GM21447 (cell line): ENCODE measurements around the gene FAM151A.

Source experiments
- ATAC-seq: cut with Tn5 transposase; IDR thresholded peaks from one replicate; pipeline ENCODE4 v1.9.1; 2021; ENCODE audit not compliant: unreplicated experiment

Gene FAM151A

GRCh38 chr1:54581621-54582035 lies 41.7 kb downstream of the FAM151A start:
- ATAC-seq, result no peak

- ATAC-seq, result no peak
Observed at GRCh38 chr1:54580856-54581550, 42.3 kb downstream of the FAM151A start.

GRCh38 chr1:54579337-54579781 lies 44.0 kb downstream of the FAM151A start:
- ATAC-seq, result no peak

DNA sequence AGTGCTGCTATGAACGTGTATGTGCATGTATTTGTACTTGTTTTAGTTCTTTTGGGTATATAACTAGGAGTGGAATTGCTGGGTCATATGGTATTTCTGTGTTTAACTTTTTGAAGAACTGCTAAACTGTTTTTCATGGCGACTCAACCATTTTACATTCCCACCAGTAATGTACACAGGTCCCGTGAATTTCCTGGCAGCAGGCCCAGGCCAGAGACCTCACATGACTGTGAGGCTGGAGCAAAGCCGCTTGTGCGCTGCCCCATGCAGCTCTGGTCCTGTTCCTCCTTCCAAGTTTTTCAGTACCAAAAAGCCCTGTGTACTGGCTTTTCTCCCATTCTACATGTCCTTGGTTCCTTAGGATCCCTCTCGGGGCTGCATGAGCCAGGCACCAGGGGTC lies 45.7 kb downstream of the FAM151A start:
- ATAC-seq, result no peak

DNA sequence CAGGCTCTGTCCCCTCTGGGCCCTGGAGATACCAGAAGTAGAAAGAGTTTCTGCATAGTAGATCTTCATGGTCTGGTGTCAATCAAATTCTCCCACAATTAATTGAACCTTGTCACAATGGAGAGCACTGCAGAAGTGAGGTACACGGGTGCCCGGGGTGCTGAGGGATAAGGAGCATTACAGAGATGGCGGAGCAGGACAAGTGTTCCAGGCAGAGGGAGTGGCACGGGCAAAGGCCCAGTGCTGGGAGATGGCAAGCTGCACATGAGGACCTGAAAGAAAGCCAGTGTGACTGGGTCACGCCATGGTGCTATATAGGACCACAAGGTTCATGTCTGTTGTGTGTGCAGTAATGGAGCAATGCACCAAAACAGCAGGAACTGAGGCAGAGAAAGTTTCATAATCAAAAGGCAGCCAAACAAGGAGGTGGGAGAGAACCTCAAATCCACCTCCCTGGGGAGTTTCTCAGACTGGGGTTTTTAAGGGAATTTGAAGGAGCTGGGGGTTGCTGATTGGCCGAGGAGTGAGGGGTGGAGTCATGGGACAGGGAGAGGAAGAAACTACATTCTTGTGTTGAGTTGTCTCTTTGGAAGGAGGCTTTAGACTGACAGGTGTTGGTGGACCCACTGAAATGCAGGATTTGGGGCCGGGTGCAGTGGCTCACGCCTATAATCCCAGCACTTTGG lies 47.6 kb downstream of the FAM151A start:
- ATAC-seq, result no peak

GRCh38 chr1:54575161-54575560 lies 48.2 kb downstream of the FAM151A start:
- no peak for ATAC-seq

DNA sequence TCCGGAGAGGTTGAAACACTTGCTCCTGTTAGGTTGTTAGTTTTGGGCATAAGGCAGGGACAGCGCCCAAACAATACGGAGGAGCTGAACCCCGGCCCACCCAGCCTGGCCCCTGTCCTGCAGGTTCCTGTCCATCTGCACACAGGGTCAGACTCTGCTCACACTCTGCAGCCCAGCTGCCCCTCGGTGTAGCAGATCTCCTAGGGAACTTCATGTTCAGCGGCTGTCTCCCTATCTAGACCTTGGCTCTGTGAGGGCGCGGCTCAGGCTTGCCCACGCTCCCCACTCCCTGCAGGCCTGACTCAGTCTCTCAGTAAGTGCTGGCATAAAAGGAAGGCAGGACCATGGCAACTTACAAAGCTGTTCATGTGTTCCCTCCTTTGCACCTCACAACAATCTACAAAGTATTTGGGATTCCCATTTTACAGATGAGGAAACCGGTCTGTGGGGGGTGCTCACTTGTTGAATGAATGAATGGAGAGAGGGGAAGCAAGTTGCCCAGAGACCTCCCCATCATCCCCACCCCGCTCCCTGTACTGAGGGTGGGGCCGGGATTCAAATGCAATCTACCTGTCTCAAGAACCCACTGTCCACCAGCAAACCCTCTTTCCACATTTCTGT lies 49.1 kb downstream of the FAM151A start:
- ATAC-seq, result no peak

DNA sequence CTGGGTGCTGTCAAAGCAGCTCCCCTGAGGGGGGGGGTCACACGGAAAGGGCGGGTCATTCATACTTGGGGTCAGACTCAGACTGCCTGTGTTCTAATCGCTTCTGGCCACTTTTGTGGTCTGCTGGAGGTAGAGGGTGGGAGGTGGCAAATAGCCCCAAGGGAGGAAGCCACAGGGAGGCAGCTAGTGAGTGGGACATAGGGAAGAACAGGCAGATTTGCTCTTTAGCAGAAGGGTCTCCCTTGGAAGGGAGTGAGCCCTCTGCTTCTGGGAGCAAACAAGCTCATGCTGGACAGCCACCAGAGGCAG lies 50.8 kb downstream of the FAM151A start:
- no peak for ATAC-seq

- no peak for ATAC-seq
Observed at GRCh38 chr1:54571803-54572541, 51.4 kb downstream of the FAM151A start.

DNA sequence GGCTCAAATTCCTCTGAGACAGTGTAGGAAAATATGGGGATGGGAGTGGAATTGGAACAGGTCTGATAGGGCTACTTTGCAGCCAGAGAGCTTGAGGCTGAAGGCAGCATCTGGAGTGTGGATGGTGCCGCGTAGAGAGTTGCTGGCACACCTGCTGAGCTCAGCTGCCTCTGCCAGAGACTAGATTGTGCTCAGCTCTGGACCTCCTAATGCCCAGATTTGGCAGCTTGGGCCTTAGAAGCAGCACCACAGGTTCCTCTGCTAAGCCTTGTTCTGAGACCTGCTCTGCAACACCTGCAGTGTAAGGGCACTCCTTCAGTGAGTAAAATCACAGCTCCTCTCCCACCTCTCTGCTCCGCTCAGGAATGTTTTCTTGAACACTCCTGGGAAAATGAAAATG lies 52.0 kb downstream of the FAM151A start:
- no peak for ATAC-seq

- no peak for ATAC-seq
Observed at GRCh38 chr1:54570161-54570560, 53.2 kb downstream of the FAM151A start.

GRCh38 chr1:54569339-54569738 lies 54.0 kb downstream of the FAM151A start:
- ATAC-seq, result no peak

- ATAC-seq, result no peak
Observed at GRCh38 chr1:54567961-54568360, 55.4 kb downstream of the FAM151A start.

DNA sequence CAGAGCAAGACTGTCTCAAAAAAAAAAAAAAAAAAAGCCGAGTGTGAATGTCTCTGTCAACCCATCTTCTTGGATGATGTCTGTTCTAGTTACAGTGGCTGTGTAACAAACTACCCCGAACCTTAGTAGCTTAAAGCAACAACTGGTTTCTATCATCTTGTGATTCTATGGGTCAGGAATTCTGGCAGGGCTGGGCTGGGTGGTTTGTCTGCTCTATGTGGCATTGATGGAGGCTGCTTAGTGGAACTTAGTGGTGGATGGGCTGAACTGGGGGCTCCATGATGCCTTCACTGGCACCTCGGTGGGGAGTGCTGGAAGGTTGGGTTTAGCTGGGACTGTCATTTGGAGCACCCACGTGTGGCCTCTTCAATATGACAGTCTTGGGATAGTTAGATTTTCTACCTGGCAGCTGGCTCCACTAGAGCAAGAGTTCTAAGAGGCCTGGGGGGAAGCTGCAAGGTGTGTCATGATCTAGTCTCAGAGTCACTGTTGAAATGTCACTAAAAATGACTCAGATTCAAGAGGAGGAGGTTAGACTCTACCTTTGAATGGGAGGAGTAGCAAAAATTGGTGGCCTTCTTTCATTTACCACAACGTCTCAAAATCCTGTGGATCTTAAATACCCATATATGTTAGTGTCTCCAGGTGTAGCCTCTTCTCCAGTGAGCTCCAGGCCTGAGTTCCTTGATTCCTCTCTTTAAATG lies 56.7 kb downstream of the FAM151A start:
- no peak for ATAC-seq

DNA sequence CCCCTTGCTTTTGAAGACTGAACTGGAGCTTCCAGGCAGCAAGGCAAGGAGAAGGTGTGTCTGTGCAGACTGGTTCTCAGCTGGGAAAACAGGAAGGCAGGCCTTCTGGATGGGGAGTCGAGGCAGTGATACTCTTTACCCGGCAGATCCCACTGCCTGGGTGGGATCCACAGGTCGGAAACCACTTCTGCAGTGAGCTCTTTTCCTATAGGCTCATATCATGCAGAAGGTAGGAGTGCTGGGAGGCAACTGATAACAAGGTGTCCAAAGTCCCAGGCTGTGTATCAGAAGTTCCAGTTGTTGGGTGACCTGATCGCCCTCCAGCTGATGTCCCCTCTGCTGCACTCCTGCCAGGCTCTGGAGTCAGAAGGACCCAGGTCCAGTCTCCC lies 58.2 kb downstream of the FAM151A start:
- ATAC-seq, result no peak

DNA sequence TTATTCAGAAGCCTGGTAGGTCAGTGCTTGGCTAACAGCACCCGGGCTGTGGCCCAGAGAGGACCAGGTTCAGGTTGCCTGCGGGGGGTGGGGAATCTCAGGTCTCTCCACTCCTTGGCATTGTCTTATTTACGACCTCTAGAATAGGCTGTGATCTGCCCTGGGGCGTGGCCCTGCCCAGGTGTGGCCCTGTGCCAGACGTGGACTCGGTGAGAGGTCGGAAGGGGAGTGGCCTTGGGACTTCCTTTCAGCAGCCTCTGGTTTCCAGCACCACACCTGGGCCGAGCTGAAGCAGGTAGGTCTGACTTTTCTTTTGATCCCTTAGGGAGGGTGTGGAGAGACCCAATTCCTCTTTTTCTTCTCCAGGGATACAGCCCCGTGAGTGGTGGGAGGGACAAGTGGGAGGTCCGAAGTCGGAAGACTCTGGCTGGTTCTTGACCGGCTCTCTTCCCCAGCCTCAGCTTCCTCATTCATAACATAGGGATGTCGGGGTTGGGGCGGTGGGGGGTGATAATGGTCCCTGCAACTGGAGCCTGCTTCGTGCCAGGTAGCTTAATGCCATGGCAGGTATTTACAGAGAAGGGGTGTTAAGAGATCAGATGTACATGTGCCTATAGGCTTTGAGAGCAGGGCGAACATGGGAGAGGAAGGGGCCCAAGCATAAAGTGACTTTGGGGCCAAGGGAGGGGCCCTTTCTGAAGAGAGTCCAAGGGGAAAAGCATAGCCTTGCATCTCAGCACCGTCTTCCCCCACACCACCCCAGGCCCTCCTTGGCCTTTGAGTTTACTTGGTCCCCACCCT lies 58.8 kb downstream of the FAM151A start:
- ATAC-seq, result no peak

DNA sequence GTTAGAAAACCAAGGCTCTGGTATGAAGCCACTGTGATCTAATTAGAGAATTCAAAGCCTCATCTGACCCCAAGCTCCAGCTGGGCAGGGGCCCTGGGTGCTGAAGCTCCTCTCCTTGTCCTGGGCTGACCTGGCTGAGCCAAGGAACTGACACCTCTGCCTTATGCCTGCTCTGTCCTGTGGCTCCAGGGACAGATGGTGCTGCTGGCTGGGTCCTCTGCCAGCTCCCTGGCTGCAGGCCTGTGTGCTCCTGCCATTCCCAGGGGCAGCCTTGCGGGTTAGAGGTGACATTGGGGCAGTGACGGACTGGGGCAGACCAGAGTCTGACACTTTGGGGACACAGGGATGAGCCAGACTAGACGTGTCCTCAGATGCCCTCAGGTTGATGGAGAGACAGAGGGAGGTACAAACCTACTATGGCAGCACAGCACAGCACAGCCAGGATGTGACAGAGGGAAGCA lies 63.5 kb downstream of the FAM151A start:
- ATAC-seq, result no peak
